ENCODE results near the gene INCA1.

Gene INCA1

DNA sequence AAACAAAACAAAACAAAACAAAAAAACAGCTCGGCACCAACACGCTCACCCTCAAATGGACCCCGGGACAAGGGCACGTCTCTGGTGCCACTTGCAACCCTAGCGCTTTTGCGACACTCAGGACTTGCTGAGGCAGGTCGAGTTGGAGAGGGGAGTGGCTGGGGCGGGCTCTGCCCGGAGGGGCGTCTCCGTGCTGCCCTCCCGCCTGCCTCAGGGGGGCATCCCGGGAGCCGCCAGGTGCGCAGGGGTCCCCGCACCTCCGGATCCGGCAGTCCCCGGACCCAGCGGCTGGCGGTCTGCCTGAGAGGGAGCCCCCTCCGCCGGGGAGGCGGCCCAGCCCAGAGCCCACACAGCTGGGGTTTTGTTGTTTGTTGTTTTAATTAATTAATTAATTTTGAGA lies 38.0 kb upstream of the INCA1 start, which contains the start of gene SLC52A1:
SLC52A1 (minus strand) TSS at position 112 of the 400 bp plus-strand sequence. CDS start 820 bp downstream, outside the sequence.
- no peaks in the 10 kb centered on the region for H3K9me3 ChIP-seq (ENCODE audit: severe bottlenecking)
- TF ChIP-seq, protein P1, sequence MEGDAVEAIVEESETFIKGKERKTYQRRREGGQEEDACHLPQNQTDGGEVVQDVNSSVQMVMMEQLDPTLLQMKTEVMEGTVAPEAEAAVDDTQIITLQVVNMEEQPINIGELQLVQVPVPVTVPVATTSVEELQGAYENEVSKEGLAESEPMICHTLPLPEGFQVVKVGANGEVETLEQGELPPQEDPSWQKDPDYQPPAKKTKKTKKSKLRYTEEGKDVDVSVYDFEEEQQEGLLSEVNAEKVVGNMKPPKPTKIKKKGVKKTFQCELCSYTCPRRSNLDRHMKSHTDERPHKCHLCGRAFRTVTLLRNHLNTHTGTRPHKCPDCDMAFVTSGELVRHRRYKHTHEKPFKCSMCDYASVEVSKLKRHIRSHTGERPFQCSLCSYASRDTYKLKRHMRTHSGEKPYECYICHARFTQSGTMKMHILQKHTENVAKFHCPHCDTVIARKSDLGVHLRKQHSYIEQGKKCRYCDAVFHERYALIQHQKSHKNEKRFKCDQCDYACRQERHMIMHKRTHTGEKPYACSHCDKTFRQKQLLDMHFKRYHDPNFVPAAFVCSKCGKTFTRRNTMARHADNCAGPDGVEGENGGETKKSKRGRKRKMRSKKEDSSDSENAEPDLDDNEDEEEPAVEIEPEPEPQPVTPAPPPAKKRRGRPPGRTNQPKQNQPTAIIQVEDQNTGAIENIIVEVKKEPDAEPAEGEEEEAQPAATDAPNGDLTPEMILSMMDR (IDR thresholded peaks at IDR 0.05; ENCODE audit: low read depth, low read length), result no peak
- DNase-seq, result no peak
- H3K36me3 ChIP-seq, result no peaks in the 10 kb centered on the region
- H3K27ac ChIP-seq, result no peak within 1 kb of the TSS
- H3K27me3 ChIP-seq (ENCODE audit: insufficient read depth, low read depth, severe bottlenecking), result no peaks in the 10 kb centered on the region
- no peak within 1 kb of the TSS for H3K4me3 ChIP-seq (ENCODE audit: low read depth, low read length)

DNA sequence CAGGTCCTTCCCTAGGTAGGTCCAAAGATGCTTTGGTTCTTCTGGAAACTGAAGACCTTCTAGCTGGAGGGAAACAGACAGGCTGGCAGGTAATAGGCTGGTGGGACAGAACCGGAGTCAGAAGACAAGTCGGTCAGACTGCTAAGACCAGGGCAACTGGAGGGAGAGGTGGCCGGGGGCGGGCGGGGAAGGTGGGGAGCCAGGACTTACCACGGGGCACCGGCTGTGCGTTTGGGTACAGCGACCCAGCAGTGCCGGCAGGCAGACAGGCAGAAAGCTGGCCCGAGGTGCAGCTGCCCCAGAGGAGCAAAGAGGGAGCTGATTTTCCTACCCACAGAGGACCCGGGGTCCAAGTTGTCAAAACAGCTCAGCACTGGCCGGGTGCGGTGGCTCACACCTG lies 37.3 kb upstream of the INCA1 start:
- Histone ChIP-seq H3K27ac (no peak overlapping the region), H3K27me3 (ENCODE audit: insufficient read depth, low read depth, severe bottlenecking) (no peaks in the 10 kb centered on the region), H3K36me3 (no peaks in the 10 kb centered on the region), H3K4me3 (ENCODE audit: low read depth, low read length) (no peak overlapping the region), H3K9me3 (ENCODE audit: severe bottlenecking) (no peaks in the 10 kb centered on the region)
- DNase-seq, result no peak
- TF ChIP-seq, protein P1 (IDR thresholded peaks at IDR 0.05; ENCODE audit: low read depth, low read length), result no peak

DNA sequence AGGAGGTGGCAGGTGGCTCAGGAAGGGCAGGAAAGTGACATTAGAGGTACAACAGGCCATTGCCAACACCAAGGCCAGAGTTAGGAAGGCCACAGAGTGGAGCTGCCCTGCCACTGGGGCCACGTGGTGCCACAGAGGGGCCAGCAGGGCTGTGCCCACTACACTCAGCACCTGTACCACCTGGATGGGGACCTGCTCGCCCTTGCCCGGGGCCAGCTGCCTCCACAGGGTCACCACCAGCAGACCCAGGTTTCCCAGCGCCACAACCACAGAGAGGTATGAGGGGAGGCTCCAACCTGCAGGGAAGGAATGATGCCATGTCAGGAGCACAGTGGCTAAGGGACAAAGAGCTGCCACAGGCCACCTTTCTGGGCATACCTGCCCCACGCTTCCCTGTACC lies 36.7 kb upstream of the INCA1 start:
- Histone ChIP-seq H3K27ac (no peak overlapping the region), H3K36me3 (no peaks in the 10 kb centered on the region), H3K9me3 (ENCODE audit: severe bottlenecking) (no peaks in the 10 kb centered on the region), H3K4me3 (ENCODE audit: low read depth, low read length) (no peak overlapping the region), H3K27me3 (ENCODE audit: insufficient read depth, low read depth, severe bottlenecking) (no peaks in the 10 kb centered on the region)
- DNase-seq, result no peak
- TF ChIP-seq, protein P1 (IDR thresholded peaks at IDR 0.05; ENCODE audit: low read depth, low read length), result no peak

DNA sequence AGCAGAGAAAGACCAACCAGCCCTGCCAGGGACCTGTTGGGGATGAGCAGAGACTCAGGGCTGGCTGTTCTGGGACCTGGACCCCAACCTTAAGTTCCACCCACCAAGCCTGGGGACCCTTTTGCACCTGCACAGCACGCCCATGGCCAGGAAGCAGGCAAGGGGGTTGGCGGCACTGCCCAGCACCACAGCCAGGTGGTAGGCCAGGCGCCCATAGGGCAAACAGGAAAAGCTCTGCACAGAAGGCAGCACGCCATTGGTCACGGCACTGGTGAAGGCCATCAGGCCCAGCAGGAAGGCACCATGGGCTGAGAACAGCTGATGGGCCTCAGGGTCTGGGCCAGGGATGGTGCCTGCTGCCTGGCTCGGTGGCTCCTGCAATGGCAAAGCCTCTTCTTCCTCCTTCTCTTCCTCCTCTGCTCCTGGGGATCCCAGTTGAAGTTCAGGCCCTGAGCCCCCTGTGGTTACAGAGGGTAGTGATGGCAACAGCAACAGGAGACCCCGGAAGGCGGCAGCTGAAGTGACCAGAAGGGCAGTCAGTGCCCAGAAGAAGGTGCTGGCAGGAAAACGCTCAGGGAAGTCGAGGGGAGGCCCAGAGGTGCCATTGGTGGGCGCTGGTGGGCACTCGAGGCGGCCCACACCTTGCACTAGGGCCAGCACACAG lies 36.2 kb upstream of the INCA1 start:
- Histone ChIP-seq H3K36me3 (no peaks in the 10 kb centered on the region), H3K9me3 (ENCODE audit: severe bottlenecking) (no peaks in the 10 kb centered on the region), H3K27ac (no peak overlapping the region), H3K4me3 (ENCODE audit: low read depth, low read length) (no peak overlapping the region), H3K27me3 (ENCODE audit: insufficient read depth, low read depth, severe bottlenecking) (no peaks in the 10 kb centered on the region)
- DNase-seq, result no peak
- TF ChIP-seq, protein P1 (IDR thresholded peaks at IDR 0.05; ENCODE audit: low read depth, low read length), result 0 out of 2 replicates have a peak, but pooled peaks have one; percentile 9

DNA sequence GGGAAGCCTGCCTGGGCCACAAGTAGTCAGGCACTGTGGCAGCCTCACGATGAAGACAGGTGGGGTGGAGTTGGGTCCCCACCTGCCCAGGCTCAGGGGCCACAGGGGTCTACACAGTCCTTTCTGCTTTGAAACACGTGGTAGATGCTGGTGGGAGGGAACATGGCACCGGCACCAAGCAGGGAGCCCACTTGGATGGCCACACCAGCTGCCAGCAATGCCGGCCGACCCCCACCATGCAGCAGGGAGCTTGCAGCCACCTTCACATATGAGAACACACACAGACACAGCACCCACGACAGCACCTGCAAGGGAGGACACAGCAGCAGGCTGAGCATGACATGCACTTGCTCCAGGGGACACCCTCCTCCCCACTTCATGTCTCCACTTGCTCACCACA lies 35.5 kb upstream of the INCA1 start:
- no peak for DNase-seq
- no peak overlapping the region for H3K27ac ChIP-seq
- TF ChIP-seq, protein P1 (IDR thresholded peaks at IDR 0.05; ENCODE audit: low read depth, low read length), result no peak

More for the DNA sequence above, 35.5 kb upstream of the INCA1 start:
- H3K27me3 ChIP-seq (ENCODE audit: insufficient read depth, low read depth, severe bottlenecking), result no peaks in the 10 kb centered on the region
- H3K4me3 ChIP-seq (ENCODE audit: low read depth, low read length), result no peak overlapping the region
- H3K36me3 ChIP-seq, result no peaks in the 10 kb centered on the region
- no peaks in the 10 kb centered on the region for H3K9me3 ChIP-seq (ENCODE audit: severe bottlenecking)
